Measurements from ENCODE around the gene ZSCAN25. TPM values are rescaled to one million over a fixed set of nuclear protein-coding genes. Genes with fewer than 3 reads are reported as not detected.

Gene ZSCAN25
- total and polyA plus RNA-seq, 2 of the 13 experiments (the other 11 are each of a cell fraction or from before 2014, with no cell fraction given) = 12.1 to 16.8 TPM

GRCh38 chr7:99645590-99645989, 28.8 kb downstream of the ZSCAN25 start:
- no peaks in the 10 kb centered on the region for H3K9me3 ChIP-seq (ENCODE audit: low read length)
- ChIA-PET POLR2A (no interaction called here), CTCF (ENCODE audit: low intra/inter-chr PET ratio, low total read pairs) (no interaction called here)
- intact Hi-C loops (cut with micrococcal nuclease; ENCODE audit: unreplicated experiment) (no loop called here), in situ Hi-C loops (cut with HindIII; ENCODE audit: extremely low pct_ligation_motif_present, low pct_unique_long_range_greater_than_20kb) (no loop called here)
- H3K27me3 ChIP-seq (ENCODE audit: control insufficient read depth in 1 of 2, insufficient read depth in 2 of 2, low read length in 2 of 2) = no peaks in the 10 kb centered on the region
- 88% methylated on average over 1 of the region's 1 CpG for WGBS (ENCODE audit: low lambda C conversion rate)
- H3K4me2 ChIP-seq (ENCODE audit: low read depth, low read length) = no peak overlapping the region
- no peak for FAIRE-seq
- no peak for ATAC-seq
- H3K9ac ChIP-seq (ENCODE audit: insufficient read depth, low read depth, low read length) = no peak overlapping the region
- TF ChIP-seq ZNF709 (CRISPR knock-in tag; IDR thresholded peaks at IDR 0.05) = no peak
- no TSS peak for BruUV-seq (replicated peaks)
- no peaks in the 10 kb centered on the region; a peak in 2 of 5 replicates for H3K36me3 ChIP-seq (replicated peaks in 1 of 2; ENCODE audit: control insufficient read depth in 1 of 2, insufficient read depth in 2 of 2, low read length in 2 of 2)
- no peaks in the 10 kb centered on the region for H3K79me2 ChIP-seq (ENCODE audit: insufficient read depth, low read length)
- no peaks in the 10 kb centered on the region for H3K4me1 ChIP-seq (ENCODE audit: insufficient read depth, low read length)
- DNase-seq (ENCODE audit: low spot score) = no peak
- no peak overlapping the region for H3K4me3 ChIP-seq (replicated peaks in 1 of 3; ENCODE audit: insufficient read depth in 1 of 3, low read depth in 2 of 3, low read length in 3 of 3)
- H2AFZ ChIP-seq (ENCODE audit: low read length) = no peak overlapping the region
- no peaks in the 10 kb centered on the region for H4K20me1 ChIP-seq (ENCODE audit: insufficient read depth, low read length)
- no peak overlapping the region for H3K27ac ChIP-seq (ENCODE audit: extremely low read length, insufficient read depth, low read length)

GRCh38 chr7:99648843-99649242, 32.1 kb downstream of the ZSCAN25 start:
- no TSS peak for BruUV-seq (replicated peaks)
- 94% methylated on average over 2 of the region's 2 CpGs for WGBS (ENCODE audit: low lambda C conversion rate)
- Histone ChIP-seq H3K9ac (ENCODE audit: insufficient read depth, low read depth, low read length) (no peak overlapping the region), H3K4me2 (ENCODE audit: low read depth, low read length) (no peak overlapping the region), H2AFZ (ENCODE audit: low read length) (no peak overlapping the region), H3K27me3 (ENCODE audit: control insufficient read depth in 1 of 2, insufficient read depth in 2 of 2, low read length in 2 of 2) (no peaks in the 10 kb centered on the region), H3K9me3 (ENCODE audit: low read length) (no peaks in the 10 kb centered on the region), H3K4me3 (replicated peaks in 1 of 3; ENCODE audit: insufficient read depth in 1 of 3, low read depth in 2 of 3, low read length in 3 of 3) (no peak overlapping the region), H3K4me1 (ENCODE audit: insufficient read depth, low read length) (no peaks in the 10 kb centered on the region), H4K20me1 (ENCODE audit: insufficient read depth, low read length) (no peaks in the 10 kb centered on the region), H3K79me2 (ENCODE audit: insufficient read depth, low read length) (no peaks in the 10 kb centered on the region), H3K27ac (ENCODE audit: extremely low read length, insufficient read depth, low read length) (no peak overlapping the region), H3K36me3 (replicated peaks in 1 of 2; ENCODE audit: control insufficient read depth in 1 of 2, insufficient read depth in 2 of 2, low read length in 2 of 2) (no peaks in the 10 kb centered on the region; a peak in 1 of 5 replicates)
- no peak for FAIRE-seq
- ATAC-seq = no peak
- in situ Hi-C loops (cut with HindIII; ENCODE audit: extremely low pct_ligation_motif_present, low pct_unique_long_range_greater_than_20kb) = no loop called here
- intact Hi-C loops (cut with micrococcal nuclease; ENCODE audit: unreplicated experiment) = no loop called here
- ChIA-PET POLR2A (no interaction called here), CTCF (ENCODE audit: low intra/inter-chr PET ratio, low total read pairs) (no interaction called here)
- no peak for DNase-seq (ENCODE audit: low spot score)
- TF ChIP-seq HHEX (CRISPR knock-in tag; IDR thresholded peaks at IDR 0.05) = no peak
- TF ChIP-seq, protein P1, sequence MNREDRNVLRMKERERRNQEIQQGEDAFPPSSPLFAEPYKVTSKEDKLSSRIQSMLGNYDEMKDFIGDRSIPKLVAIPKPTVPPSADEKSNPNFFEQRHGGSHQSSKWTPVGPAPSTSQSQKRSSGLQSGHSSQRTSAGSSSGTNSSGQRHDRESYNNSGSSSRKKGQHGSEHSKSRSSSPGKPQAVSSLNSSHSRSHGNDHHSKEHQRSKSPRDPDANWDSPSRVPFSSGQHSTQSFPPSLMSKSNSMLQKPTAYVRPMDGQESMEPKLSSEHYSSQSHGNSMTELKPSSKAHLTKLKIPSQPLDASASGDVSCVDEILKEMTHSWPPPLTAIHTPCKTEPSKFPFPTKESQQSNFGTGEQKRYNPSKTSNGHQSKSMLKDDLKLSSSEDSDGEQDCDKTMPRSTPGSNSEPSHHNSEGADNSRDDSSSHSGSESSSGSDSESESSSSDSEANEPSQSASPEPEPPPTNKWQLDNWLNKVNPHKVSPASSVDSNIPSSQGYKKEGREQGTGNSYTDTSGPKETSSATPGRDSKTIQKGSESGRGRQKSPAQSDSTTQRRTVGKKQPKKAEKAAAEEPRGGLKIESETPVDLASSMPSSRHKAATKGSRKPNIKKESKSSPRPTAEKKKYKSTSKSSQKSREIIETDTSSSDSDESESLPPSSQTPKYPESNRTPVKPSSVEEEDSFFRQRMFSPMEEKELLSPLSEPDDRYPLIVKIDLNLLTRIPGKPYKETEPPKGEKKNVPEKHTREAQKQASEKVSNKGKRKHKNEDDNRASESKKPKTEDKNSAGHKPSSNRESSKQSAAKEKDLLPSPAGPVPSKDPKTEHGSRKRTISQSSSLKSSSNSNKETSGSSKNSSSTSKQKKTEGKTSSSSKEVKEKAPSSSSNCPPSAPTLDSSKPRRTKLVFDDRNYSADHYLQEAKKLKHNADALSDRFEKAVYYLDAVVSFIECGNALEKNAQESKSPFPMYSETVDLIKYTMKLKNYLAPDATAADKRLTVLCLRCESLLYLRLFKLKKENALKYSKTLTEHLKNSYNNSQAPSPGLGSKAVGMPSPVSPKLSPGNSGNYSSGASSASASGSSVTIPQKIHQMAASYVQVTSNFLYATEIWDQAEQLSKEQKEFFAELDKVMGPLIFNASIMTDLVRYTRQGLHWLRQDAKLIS (CRISPR knock-in tag; IDR thresholded peaks at IDR 0.05) = no peak
- no peak for TF ChIP-seq ZNF3 (CRISPR knock-in tag; IDR thresholded peaks at IDR 0.05)
- TF ChIP-seq SKI (IDR thresholded peaks at IDR 0.05; ENCODE audit: partially characterized antibody) = no peak
- TF ChIP-seq ZSCAN9 (CRISPR knock-in tag; IDR thresholded peaks at IDR 0.05; ENCODE audit: borderline replicate concordance) = no peak
- TF ChIP-seq ZNF556 (CRISPR knock-in tag; IDR thresholded peaks at IDR 0.05; ENCODE audit: borderline replicate concordance) = no peak
- TF ChIP-seq ZNF101 (CRISPR knock-in tag; IDR thresholded peaks at IDR 0.05; ENCODE audit: borderline replicate concordance, low read depth) = no peak
- no peak for TF ChIP-seq MTERF4 (CRISPR knock-in tag; IDR thresholded peaks at IDR 0.05)
- no peak for TF ChIP-seq DPF2 (CRISPR knock-in tag; IDR thresholded peaks at IDR 0.05; ENCODE audit: borderline replicate concordance, low read depth)
- TF ChIP-seq PCBP2 (optimal IDR thresholded peaks at IDR 0.05; ENCODE audit: low read depth, low read length, poor library complexity, severe bottlenecking) = no peak
- TF ChIP-seq MLLT10 (CRISPR knock-in tag; IDR thresholded peaks at IDR 0.05) = no peak
- TF ChIP-seq, protein P2, sequence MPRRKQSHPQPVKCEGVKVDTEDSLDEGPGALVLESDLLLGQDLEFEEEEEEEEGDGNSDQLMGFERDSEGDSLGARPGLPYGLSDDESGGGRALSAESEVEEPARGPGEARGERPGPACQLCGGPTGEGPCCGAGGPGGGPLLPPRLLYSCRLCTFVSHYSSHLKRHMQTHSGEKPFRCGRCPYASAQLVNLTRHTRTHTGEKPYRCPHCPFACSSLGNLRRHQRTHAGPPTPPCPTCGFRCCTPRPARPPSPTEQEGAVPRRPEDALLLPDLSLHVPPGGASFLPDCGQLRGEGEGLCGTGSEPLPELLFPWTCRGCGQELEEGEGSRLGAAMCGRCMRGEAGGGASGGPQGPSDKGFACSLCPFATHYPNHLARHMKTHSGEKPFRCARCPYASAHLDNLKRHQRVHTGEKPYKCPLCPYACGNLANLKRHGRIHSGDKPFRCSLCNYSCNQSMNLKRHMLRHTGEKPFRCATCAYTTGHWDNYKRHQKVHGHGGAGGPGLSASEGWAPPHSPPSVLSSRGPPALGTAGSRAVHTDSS (CRISPR knock-in tag; conservative IDR thresholded peaks at IDR 0.05) = no peak
- TF ChIP-seq ZFX (CRISPR knock-in tag; IDR thresholded peaks at IDR 0.05; ENCODE audit: low read depth) = no peak

Data from HepG2 (cell line).